ENCODE data around the gene TMEM117.
"Not testable (repeated sequence)": the region's sequence is repeated elsewhere in the genome, so short reads cannot be mapped to it uniquely, and the experiment has no call there.

The TMEM117 gene

DNA sequence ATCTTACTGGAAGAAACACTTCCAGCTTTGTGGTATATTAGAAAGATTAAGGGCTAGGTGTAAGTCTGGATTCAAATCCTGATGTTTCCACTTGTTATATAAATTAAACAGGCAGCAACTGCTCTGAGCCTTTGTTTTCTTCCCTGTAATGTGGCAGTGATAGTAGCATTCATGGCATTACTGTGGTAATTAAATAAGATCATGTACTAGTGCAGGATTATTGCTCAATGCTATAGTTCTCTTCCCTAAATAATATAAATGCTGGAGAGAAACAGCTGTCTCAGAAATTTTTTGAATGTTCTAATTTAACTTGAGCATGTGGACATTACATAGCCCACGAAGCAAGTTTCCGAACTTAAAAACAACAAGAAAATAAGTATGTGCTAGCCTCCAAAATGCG lies 5.4 kb downstream of the TMEM117 start:
- DNase-seq: no peak

DNA sequence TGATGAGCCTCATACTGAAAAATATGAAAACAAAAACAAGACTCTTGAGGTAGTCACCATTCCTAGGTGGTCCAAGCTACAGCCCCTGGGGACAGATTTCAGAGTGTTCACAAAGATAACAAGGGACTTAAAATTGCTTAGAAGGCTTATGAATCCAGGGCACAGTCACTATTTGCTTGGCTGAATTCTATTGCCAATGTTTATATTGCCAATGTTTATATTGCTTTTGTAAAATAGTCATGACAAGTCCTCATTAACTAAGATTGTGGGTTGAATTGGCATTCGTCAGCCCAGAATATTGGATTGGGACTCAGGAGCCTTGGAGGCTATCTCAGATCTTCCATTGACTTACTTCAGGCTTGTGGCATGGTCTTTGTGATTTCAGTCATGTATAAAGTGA lies 6.4 kb downstream of the TMEM117 start:
- no peak for DNase-seq

DNA sequence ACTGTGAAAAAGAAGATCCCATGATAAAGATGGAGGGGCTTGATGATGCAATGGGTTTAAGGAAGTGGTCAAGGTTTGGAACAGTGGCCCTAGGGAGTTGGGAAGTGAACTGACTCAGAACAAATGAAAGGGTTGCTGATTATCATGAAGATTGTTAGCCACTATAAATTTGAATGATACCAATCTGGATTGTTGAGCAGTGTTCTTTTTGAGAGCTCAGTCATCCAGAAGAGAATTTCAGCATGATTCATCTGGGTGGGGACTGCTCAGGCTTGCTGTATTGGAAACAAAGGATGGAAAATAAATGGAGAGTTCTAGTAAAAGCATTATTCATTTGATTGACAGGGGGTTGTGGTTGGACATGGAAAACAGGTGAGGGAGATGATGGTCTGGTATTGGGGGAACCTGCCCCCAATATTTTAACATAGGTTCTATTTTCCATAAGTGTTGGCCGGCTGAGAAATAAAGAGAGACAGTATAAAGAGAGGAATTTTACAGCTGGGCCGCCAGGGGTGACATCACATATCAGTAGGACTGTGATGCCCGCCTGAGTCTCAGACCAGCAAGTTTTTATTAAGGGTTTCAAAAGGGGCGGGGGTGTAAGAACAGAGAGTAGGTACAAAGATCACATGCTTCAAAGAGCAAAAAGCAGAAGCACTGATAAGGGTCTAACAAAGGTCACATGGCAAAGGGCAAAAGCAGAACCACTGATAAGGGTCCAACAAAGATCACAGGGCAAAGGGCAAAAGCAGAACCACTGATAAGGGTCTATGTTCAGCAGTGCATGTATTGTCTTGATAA lies 11.7 kb downstream of the TMEM117 start:
- DNase-seq: not testable (repeated sequence)

DNA sequence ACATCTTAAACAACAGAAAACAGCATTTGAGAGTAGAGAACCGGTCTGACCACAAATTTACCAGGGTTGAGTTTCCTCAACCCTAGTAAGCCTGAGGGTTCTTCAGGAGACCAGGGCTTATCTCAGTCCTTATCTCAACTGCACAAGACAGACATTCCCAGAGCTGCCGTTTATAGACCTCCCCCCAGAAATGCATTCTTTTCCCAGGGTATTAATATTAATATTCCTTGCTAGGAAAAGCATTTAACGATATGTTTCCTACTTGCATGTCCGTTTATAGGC lies 12.3 kb downstream of the TMEM117 start:
- DNase-seq: no peak

DNA sequence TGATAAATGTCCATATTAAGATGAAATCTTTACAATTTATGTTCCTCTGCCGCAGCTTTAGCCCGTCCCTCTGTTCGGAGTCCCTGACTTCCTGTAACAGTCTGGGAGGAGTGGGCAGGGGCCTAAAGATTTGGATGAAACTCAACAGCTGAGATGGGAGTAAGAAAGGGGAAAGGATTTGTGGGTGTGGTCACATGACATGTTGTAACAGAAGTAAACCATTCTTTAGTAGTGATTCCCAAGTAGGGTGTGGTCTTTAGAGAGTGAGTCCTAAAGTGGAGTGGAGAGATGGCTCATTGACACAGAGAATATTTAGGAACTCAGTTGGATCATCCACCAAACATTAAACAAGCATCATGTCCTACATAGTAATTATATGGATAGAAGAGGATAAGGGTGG lies 12.9 kb downstream of the TMEM117 start:
- DNase-seq: no peak

DNA sequence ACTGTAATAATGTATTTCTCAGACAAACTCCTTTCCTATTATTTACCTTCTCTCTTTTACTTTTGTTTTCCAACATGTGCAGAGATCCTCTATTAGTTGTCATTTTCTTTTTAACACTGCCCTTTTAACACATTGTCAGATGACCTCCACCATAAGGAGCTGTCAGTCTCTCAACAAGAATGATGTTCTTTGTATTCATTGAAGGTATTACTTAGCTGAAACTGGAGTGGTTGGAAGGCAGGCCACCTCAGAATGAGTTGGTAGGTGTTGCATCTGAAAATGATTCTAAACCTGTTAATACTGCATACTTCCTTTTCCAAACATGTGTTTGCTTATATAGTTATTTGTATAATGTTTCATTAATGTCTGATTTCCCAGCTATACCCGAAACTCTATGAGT lies 16.9 kb downstream of the TMEM117 start:
- no peak for DNase-seq

DNA sequence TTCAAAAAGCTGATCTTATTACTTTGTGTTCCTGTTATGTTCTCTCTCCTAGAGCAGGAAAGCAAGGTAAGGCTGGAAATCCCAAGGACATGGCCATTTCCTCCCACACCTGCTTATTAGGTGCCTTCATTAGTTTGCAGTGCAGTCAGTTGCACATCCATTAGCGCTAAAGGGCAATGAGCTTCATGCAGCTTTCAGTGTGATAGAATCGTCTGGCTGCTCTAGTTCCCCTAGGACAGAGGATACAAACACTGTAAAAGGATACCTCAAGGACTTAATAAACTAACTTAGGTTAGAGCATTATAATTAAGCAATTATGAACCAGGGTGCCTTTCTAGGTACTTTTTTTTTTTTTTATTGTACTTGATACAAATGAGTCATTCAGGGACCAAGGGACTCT lies 21.1 kb downstream of the TMEM117 start:
- no peak for DNase-seq

DNA sequence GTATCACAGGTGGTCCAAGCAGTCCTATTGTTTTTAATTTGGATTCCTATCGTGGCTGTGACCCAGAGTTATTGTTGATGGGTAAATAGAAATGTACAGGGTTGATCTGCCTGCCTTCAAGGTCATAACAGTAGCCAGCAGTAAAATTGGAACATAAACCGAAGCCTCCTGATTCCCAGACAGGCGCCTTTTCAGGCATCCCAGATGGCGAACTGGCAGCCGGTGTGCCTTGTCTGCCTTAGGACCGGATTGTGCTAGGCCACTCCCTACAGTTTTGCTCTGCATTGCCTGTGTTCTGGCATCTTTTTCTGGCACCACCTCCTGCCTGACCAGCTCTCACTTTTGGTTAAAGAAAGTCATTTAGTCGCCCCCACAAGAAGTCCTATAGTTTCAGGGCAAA lies 22.2 kb downstream of the TMEM117 start:
- DNase-seq: no peak

DNA sequence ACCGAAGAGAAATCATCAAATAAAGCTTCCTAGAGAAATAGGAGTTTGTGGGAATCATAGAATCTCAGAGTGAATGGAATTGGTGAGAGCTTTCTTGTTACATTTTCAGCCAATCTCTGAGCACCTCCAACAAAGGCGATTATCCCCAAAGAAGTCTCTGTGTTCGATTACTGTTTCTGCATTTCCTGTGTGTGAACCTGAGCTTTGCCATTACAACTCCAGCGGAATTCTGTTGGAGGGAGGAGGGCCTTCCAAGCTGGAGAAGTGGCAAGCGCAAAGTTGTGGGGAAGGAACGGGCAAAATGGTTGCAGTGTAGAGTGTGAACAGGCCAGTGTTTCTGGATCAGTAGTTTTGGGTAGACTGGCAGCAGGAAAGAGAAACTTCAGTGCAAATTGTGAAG lies 23.1 kb downstream of the TMEM117 start:
- no peak for DNase-seq

DNA sequence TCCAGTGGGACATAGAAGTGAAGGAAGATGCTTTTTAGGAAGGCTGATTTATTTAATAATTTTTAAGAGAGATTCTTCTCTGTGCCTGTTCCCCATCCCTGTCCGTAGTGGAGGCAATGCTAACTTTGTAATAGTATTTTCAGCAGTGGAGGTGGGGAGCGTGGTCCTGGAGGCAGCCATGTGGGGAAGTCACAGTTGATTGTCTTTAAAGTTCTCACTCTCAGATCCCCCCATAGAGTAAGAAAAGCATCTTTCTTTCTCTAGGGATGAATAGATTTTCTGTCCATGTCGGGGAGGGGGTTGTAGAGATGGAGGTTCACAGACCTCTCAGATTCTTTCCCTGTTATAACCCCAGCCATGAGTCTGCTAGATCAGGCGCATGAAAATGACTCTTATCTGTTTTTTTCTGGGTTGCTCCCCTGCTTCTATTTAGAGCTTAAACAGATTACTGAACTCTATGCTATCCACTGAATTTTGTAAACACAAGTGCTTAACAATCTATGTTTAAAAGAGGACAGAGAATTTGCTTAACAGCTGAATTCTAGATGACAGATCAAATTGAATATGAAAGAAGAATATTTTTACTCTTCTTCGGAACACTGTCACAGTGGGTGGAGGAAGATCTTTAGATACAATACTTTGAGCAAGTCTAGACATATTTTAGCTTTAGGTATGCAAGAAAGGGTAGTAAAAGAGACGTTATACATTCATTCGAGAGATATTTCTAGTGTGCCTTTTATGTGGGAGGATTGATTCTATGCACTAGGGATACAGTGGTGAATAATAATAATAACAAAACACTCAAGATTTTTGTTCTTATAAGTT lies 25.3 kb downstream of the TMEM117 start:
- DNase-seq: no peak

DNA sequence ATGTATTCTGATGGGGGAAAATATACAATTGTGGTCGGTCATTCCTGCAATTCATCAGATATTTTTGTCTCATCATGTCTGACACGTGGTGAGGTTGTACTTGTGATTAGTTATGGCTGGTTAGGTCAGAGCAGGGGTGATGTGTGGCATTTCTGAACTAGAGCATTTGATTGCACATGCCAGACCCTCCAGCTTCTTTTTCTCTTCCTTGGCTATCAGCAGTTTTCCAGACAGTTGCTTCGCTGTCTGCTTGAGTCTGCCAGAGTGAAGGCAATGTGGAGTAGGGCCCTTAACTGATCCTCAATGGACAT lies 25.9 kb downstream of the TMEM117 start:
- DNase-seq: no peak

DNA sequence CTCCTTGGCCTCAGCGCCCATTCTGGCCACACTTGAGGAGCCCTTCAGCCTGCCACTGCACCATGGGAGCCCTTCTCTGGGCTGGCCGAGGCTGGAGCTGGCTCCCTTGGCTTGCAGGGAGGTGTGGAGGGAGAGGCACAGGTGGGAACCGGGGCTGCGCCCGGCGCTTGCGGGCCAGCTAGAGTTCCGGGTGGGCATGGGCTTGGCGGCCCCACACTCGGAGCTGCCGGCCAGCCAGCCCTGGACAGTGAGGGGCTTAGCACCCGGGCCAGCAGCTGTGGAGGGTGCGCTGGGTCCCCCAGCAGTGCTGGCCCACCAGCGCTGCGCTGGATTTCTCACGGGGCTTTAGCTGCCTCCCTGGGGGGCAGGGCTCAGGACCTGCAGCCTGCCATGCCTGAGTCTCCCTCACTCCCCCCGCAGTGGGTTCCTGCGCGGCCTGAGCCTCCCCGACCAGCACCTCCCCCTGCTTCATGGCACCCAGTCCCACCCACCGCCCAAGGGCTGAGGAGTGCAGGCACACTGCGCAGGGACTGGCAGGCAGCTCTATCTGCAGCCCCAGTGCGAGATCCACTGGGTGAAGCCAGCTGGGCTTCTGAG lies 28.0 kb downstream of the TMEM117 start:
- no peak for DNase-seq

DNA sequence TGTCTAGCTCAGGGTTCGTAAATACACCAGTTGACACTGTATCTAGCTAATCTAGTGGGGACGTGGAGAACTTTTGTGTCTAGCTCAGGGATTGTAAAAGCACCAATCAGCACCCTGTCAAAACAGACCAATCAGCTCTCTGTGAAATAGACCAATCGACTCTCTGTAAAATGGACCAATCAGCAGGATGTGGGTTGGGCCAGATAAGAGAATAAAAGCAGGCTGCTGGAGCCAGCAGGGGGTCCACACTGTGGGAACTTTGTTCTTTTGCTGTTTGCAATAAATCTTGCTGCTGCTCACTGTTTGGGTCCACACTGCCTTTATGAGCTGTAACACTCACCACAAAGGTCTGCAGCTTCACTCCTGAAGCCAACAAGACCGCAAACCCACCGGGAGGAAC lies 28.7 kb downstream of the TMEM117 start:
- DNase-seq: not testable (repeated sequence)

DNA sequence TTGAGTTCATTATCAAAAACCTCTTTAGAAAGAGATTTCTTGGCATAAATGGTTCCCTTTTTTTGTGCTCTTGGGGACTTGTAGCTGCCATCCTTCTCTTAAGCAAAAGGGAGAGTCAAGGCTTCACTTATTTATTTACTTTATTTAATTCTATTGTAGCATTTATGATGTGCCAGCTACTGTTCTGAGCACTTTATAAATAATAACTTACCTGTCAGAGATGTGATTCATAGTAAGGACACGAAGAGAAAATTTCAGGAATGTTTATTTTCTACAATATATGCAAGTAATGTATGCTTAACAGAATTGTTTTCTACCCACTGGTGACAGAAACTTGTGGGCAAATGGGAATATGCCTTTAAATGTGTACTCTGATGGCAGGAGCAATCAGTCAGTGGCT lies 33.3 kb downstream of the TMEM117 start:
- DNase-seq: no peak

DNA sequence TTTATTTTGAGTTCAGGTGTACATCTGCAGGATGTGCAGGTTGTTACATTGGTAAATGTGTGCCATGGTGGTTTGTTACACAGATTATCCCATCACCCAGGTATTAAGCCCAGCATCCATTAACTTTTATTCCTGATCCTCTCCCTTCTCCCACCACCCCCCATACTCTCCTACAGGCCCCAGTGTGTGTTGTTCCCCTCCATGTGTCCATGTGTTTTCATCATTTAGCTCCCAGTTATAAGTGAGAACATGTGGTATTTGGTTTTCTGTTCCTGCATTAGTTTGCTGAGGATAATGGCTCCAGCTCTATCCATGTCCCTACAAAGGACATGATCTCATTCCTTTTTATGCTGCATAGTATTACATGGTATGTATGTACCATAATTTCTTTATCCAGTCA lies 33.9 kb downstream of the TMEM117 start:
- DNase-seq: not testable (repeated sequence)

DNA sequence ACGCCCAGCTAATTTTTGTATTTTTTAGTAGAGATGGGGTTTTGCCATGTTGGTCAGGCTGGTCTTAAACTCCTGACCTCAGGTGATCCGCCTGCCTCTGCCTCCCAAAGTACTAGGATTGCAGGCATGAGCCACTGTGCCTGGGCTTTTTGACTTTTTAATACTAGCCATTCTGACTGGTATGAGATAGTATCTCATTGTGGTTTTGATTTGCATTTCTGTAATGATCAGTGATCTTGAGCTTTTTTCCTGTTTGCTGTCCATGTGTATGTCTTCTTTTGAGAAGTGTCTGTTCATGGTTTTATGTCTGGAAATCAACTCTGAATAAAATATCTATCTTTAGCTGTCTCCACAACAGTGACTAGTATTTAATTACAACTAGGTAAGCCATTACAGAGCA lies 35.4 kb downstream of the TMEM117 start:
- DNase-seq: not testable (repeated sequence)

DNA sequence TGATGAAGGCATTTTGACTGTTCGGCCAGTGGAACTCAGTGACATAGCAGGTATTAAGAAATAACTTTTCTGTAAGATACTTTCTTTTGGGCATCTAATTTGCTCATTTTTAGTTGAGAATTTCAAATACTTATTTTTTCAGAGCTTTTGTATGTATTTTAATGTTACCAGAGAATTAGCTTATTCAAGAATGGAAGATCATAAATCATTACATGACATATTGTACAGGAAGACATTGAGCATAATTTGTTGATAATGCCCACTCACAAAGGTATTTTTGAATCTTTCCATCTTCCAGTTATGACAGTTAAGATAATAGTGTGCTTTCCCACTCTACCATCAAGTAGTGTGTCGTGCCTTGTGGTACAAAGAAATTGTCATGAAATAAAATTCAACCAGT lies 36.5 kb downstream of the TMEM117 start:
- DNase-seq: no peak

DNA sequence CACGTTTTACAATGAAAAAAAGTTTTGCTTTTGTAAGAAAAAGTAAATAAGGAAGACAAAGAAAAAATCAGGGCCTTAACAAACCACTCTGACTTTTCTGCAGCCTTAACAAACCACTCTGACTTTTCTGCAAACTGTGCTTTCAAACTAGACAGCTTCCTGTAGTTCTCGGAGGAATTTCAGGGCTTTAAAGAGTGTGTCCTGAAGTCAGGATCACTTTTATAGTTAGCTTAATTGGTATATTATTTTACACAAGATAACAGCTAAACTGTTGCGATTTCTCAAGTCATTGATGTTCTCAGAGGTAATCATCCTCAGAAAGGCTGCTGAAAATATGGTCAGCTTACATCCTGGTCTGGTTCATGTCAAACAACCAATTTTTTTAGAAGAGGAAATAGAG lies 42.2 kb downstream of the TMEM117 start:
- DNase-seq: no peak

DNA sequence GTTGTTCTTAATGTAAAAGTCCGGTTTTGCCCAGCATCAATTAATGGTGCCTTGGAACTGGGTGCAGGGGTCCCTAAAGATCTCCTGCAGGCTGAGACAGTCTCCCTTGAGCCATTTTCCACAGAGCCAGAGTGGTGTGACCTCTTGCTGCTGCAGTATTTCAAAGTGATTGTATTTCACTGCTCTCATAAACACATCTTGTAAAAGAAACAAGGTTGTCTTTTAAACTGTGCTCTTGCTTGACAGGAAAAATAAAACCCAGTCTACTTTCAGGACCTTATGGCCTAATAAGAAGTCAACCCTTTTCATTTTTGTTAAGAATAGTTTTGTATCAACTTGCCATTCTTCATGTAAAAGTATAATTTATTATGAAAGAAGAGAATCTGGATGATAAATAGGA lies 44.7 kb downstream of the TMEM117 start:
- DNase-seq: no peak

DNA sequence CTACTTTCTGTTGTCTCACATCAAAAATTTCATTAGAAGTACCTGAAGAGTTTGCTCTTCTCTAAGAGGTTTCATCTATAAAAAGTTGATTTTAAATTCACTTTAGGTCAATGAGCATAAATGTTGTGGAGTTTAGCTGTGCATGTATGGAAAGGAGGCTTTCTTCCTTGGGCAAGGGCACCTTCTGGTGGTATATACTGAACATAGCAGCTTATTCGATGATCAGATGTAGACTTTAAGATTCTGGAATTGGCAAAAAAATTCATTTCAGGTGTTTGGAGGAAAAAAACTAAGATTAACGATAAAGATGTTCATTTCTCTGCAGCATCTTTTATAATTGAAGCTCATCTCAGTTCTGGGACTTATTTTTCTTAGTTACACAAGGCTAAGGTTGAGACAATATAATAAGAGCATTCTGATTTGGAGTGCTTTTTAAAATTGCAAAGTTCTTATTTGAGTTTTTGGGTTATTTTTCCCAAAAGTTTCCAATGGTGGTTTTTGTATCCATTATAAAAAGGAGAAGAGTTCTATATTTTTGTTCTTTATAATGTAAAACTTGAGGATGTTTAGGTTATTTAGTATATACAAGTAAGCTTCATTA lies 46.8 kb downstream of the TMEM117 start:
- DNase-seq: no peak

DNA sequence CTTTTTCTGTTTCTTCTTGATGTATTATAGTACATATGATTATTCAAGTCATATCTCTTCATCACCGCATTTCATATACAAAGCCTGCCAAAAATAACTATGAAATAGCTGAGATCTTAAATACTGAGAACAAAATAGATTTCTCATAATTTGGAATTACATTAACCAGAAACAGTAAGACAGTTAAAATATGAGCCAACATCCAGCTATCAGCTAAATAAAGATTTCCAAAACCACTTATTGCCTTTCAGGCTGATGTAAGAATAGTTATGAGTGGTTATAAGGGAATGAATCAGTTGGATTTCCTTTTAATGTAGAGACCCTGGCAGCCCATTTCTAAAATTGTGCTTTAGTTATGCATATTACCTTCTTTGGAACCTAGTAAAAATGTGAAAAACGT lies 47.4 kb downstream of the TMEM117 start:
- no peak for DNase-seq

DNA sequence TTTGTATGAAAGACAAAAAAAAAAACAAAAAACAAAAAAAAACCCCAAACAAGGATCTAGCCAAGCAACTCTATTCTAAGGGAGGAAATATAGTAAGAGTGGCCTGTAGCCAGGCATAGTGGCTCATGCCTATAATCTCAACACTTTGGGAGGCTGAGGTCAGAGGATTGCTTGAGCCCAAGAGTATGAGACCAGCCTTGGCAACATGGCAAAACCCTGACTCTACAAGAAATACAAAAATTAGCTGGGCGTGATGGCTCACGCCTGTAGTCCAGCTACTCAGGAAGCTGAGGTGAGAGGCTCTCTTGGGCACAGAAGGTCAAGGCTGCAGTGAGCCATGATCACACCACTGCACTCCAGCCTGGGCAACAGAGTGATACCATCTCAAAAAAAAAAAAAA lies 47.9 kb downstream of the TMEM117 start:
- no peak for DNase-seq

DNA sequence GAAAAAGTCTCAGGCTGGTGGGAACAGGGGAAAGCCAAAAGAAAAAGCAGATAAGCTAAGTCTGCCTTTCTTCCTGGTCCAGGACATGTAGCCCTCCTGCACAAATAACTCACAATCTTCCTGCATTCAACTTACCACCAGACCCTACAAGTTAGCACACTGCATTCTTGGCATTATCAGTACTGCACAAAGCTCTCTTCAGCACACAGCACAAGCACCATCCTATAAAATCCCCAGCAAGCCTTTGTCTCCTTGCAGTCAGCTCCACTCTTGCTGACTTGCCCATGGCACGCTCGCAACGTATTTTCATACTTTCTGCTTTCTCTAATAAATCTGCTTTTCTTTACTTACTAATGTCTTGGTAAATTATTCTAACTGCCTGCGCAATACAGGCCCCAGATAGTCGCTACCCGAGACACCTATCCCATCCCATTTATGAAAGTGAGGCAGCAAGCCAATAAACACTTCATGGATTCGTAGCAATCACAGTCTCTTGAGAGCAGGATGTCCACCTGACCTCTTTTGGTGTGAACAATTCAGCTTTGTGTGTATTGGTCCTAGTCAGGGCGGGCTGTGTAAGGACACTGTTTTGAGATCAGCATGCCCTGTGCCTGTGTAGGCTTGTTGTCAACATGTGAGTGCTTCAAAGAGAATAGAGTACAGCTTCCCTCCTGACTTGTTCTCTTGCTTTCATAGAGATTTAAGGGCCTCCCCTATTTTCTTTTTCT lies 49.0 kb downstream of the TMEM117 start:
- DNase-seq: no peak
